Measurements from ENCODE around the gene PPM1L. TPM values are rescaled to one million over a fixed set of nuclear protein-coding genes. Genes with fewer than 3 reads are reported as not detected.

Gene PPM1L
- polyA plus RNA-seq, 3 donors = 6.9 to 7.8 (median 7.7) TPM

GRCh38 chr3:160797356-160797755 is 41.3 kb downstream of the PPM1L start:
- no peak for DNase-seq (ENCODE audit: extremely low read depth in 1 of 11, low read depth in 9 of 11, low spot score in 4 of 11)

GRCh38 chr3:160801386-160802118 is 45.5 kb downstream of the PPM1L start:
- no peak for DNase-seq (ENCODE audit: extremely low read depth in 1 of 11, low read depth in 9 of 11, low spot score in 4 of 11)

- no peak for DNase-seq (ENCODE audit: extremely low read depth in 1 of 11, low read depth in 9 of 11, low spot score in 4 of 11)
Observed at GRCh38 chr3:160804762-160805161, 48.7 kb downstream of the PPM1L start.

GRCh38 chr3:160806094-160806493 is 50.1 kb downstream of the PPM1L start:
- no peak for DNase-seq (ENCODE audit: extremely low read depth in 1 of 11, low read depth in 9 of 11, low spot score in 4 of 11)

- no peak for DNase-seq (ENCODE audit: extremely low read depth in 1 of 11, low read depth in 9 of 11, low spot score in 4 of 11)
Observed at GRCh38 chr3:160806686-160807085, 50.7 kb downstream of the PPM1L start.

- DNase-seq (ENCODE audit: extremely low read depth in 1 of 11, low read depth in 9 of 11, low spot score in 4 of 11) = peak in 1 of 11 donors; percentile 36
Observed at GRCh38 chr3:160808838-160809237, 52.8 kb downstream of the PPM1L start.

- no peak for DNase-seq (ENCODE audit: extremely low read depth in 1 of 11, low read depth in 9 of 11, low spot score in 4 of 11)
Observed at GRCh38 chr3:160809453-160809852, 53.4 kb downstream of the PPM1L start.

- no peak for DNase-seq (ENCODE audit: extremely low read depth in 1 of 11, low read depth in 9 of 11, low spot score in 4 of 11)
Observed at GRCh38 chr3:160810362-160811236, 54.6 kb downstream of the PPM1L start.

GRCh38 chr3:160811237-160811548 is 55.2 kb downstream of the PPM1L start:
- no peak for DNase-seq (ENCODE audit: extremely low read depth in 1 of 11, low read depth in 9 of 11, low spot score in 4 of 11)

- DNase-seq (ENCODE audit: extremely low read depth in 1 of 11, low read depth in 9 of 11, low spot score in 4 of 11) = no peak
Observed at GRCh38 chr3:160812304-160812703, 56.3 kb downstream of the PPM1L start.

- no peak for DNase-seq (ENCODE audit: extremely low read depth in 1 of 11, low read depth in 9 of 11, low spot score in 4 of 11)
Observed at GRCh38 chr3:160815280-160815679, 59.2 kb downstream of the PPM1L start.

- no peak for DNase-seq (ENCODE audit: extremely low read depth in 1 of 11, low read depth in 9 of 11, low spot score in 4 of 11)
Observed at GRCh38 chr3:160820022-160820421, 64.0 kb downstream of the PPM1L start.

- DNase-seq (ENCODE audit: extremely low read depth in 1 of 11, low read depth in 9 of 11, low spot score in 4 of 11) = no peak
Observed at GRCh38 chr3:160820430-160820829, 64.4 kb downstream of the PPM1L start.

GRCh38 chr3:160822936-160823335 is 66.9 kb downstream of the PPM1L start:
- DNase-seq (ENCODE audit: extremely low read depth in 1 of 11, low read depth in 9 of 11, low spot score in 4 of 11) = no peak

- no peak for DNase-seq (ENCODE audit: extremely low read depth in 1 of 11, low read depth in 9 of 11, low spot score in 4 of 11)
Observed at GRCh38 chr3:160825311-160825800, 69.3 kb downstream of the PPM1L start.

GRCh38 chr3:160826408-160826807 is 70.4 kb downstream of the PPM1L start:
- no peak for DNase-seq (ENCODE audit: extremely low read depth in 1 of 11, low read depth in 9 of 11, low spot score in 4 of 11)

GRCh38 chr3:160826991-160827390 is 71.0 kb downstream of the PPM1L start:
- no peak for DNase-seq (ENCODE audit: extremely low read depth in 1 of 11, low read depth in 9 of 11, low spot score in 4 of 11)

GRCh38 chr3:160827516-160827915 is 71.5 kb downstream of the PPM1L start:
- no peak for DNase-seq (ENCODE audit: extremely low read depth in 1 of 11, low read depth in 9 of 11, low spot score in 4 of 11)

- no peak for DNase-seq (ENCODE audit: extremely low read depth in 1 of 11, low read depth in 9 of 11, low spot score in 4 of 11)
Observed at GRCh38 chr3:160828880-160829279, 72.8 kb downstream of the PPM1L start.

- no peak for DNase-seq (ENCODE audit: extremely low read depth in 1 of 11, low read depth in 9 of 11, low spot score in 4 of 11)
Observed at GRCh38 chr3:160829486-160830009, 73.5 kb downstream of the PPM1L start.
